ENCODE data around the gene NATD1.
"Not testable (repeated sequence)": the region's sequence is repeated elsewhere in the genome, so short reads cannot be mapped to it uniquely, and the experiment has no call there.

DNA sequence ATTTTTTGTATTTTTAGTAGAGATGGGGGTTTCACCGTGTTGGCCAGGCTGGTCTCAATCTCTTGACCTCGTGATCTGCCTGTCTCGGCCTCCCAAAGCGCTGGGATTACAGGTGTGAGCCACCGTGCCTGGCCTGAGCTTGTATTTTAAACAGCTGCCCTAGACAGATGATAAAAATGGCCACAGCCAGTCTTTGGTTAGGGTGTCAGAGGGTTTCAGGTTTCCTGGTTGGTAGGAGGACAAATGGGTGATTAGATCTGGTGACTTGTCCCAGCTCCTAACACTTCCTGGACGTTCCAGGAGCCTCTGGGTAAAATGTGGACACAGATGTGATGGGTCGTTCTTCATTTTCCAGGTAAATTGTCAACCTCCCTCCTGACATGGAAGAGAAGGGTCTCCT is 60.8 kb downstream of the NATD1 start:
- not testable (repeated sequence) for TF ChIP-seq CTCF (IDR thresholded peaks at IDR 0.05; ENCODE audit: insufficient read depth, low read depth, low read length); EZH2 (IDR thresholded peaks at IDR 0.05; ENCODE audit: insufficient read depth, low read length)
